Activated CD4-positive, alpha-beta T cell treated with anti-CD3 and anti-CD28 coated beads for 36 hours (primary cell): ENCODE data around the gene GPR42. TPM values are rescaled to one million over a fixed set of nuclear protein-coding genes. Genes with fewer than 3 reads are reported as not detected.
A peak's percentile ranks its signal among the peaks of the same experiment; 100 is the strongest.

Experiments
- ATAC-seq: fragments of 200-7000 bp; cut with Tn5 transposase; one replicate; pipeline ENCODE4 v1.10.0; 2021; ENCODE audit warnings: mild to moderate bottlenecking, moderate library complexity
- CTCF ChIA-PET: fragments of 350-600 bp; sonication (Branson Sonifier 250); formaldehyde crosslinking; loops from one replicate; lab custom pipeline; 2021; ENCODE audit warnings: antibody characterized with exemption; lab: Charles Lee
- POLR2A ChIA-PET: fragments of 350-600 bp; sonication (Branson Sonifier 250); formaldehyde crosslinking; loops from one replicate; lab custom pipeline; 2021; ENCODE audit warnings: antibody characterized with exemption, inconsistent platforms; lab: Charles Lee
- DNase-seq: peaks from one replicate; pipeline ENCODE4 v3.0.0-alpha.2; 2020
- H3K27ac Mint-ChIP-seq: one replicate; pipeline ENCODE4 v1.8.0; 2021; ENCODE audit warnings: mixed read lengths
- H3K27me3 Mint-ChIP-seq: one replicate; pipeline ENCODE4 v1.8.0; 2021; ENCODE audit warnings: mixed read lengths
- H3K36me3 Mint-ChIP-seq: one replicate; pipeline ENCODE4 v1.8.0; 2021; ENCODE audit warnings: low read depth, mixed read lengths
- H3K4me1 Mint-ChIP-seq: one replicate; pipeline ENCODE4 v1.8.0; 2021; ENCODE audit warnings: mixed read lengths
- H3K4me3 Mint-ChIP-seq: one replicate; pipeline ENCODE4 v1.8.0; 2021; ENCODE audit warnings: mild to moderate bottlenecking, moderate library complexity, mixed read lengths
- H3K9me3 Mint-ChIP-seq: one replicate; pipeline ENCODE4 v1.8.0; 2021; ENCODE audit warnings: low read depth, mixed read lengths
- intact Hi-C, 2 experiments: fragments of 100-400 bp; cut with DNase I in 1 of 2; cut with micrococcal nuclease in 1 of 2; formaldehyde crosslinking; loops; one replicate each; pipeline versions ENCODE4 v1.14.2 to v1.15.1; 2022 to 2024; cut with DNase I, micrococcal nuclease
- total RNA-seq, 2 experiments: library from RNA; stranded (reverse); gene quantifications; one replicate each; pipeline ENCODE4 v1.2.3, GENCODE V29; 2021

Gene GPR42
- total RNA-seq, 2 experiments from 2014 or later = 0.54 to 1.1 TPM

GRCh38 chr19:35337097-35337983 is 33.5 kb upstream of the GPR42 start:
- no peaks in the 10 kb centered on the region for H3K36me3 Mint-ChIP-seq
- CTCF ChIA-PET = no interaction called here
- intact Hi-C loops = no loop called here
- ATAC-seq (no peak), DNase-seq (no peak)
- POLR2A ChIA-PET = no interaction called here
- peaks cover under 1% of the 10 kb centered on the region for H3K27me3 Mint-ChIP-seq
- H3K4me1 Mint-ChIP-seq = peaks cover 21% of the 10 kb centered on the region
- H3K9me3 Mint-ChIP-seq = no peaks in the 10 kb centered on the region
- no peak overlapping the region for H3K4me3 Mint-ChIP-seq
- H3K27ac Mint-ChIP-seq = no peak overlapping the region

GRCh38 chr19:35337984-35338296 is 32.9 kb upstream of the GPR42 start:
- POLR2A ChIA-PET = no interaction called here
- H3K36me3 Mint-ChIP-seq = no peaks in the 10 kb centered on the region
- no peak for DNase-seq
- H3K27ac Mint-ChIP-seq = no peak overlapping the region
- H3K27me3 Mint-ChIP-seq = peaks cover 2% of the 10 kb centered on the region
- no peak for ATAC-seq
- H3K4me3 Mint-ChIP-seq = no peak overlapping the region
- CTCF ChIA-PET = no interaction called here
- no peaks in the 10 kb centered on the region for H3K9me3 Mint-ChIP-seq
- intact Hi-C loops = no loop called here
- peaks cover 15% of the 10 kb centered on the region for H3K4me1 Mint-ChIP-seq

GRCh38 chr19:35340431-35340830 is 30.4 kb upstream of the GPR42 start:
- Mint-ChIP-seq H3K27ac (no peak overlapping the region), H3K9me3 (no peaks in the 10 kb centered on the region), H3K4me3 (no peak overlapping the region), H3K27me3 (peaks cover 2% of the 10 kb centered on the region), H3K4me1 (peaks cover 2% of the 10 kb centered on the region), H3K36me3 (no peaks in the 10 kb centered on the region)
- ChIA-PET POLR2A (no interaction called here), CTCF (interaction anchor here (1.0 to 1.4 kb wide), 2 partner anchors 13 to 155 kb away, joined by 3 to 5 read pairs; no protein-coding TSS in a partner anchor)
- DNase-seq = no peak
- intact Hi-C loops = no loop called here
- no peak for ATAC-seq

GRCh38 chr19:35341006-35341405 is 29.9 kb upstream of the GPR42 start:
- ATAC-seq (no peak), DNase-seq (no peak)
- H3K36me3 Mint-ChIP-seq = no peaks in the 10 kb centered on the region
- peaks cover 3% of the 10 kb centered on the region for H3K27me3 Mint-ChIP-seq
- intact Hi-C loops = no loop called here
- no peak overlapping the region for H3K4me3 Mint-ChIP-seq
- H3K9me3 Mint-ChIP-seq = no peaks in the 10 kb centered on the region
- peaks cover 8% of the 10 kb centered on the region for H3K4me1 Mint-ChIP-seq
- POLR2A ChIA-PET = no interaction called here
- H3K27ac Mint-ChIP-seq = no peak overlapping the region
- CTCF ChIA-PET = interaction anchor here (1.4 kb wide), 1 partner anchor 154 kb away, joined by 5 read pairs; no protein-coding TSS in a partner anchor

GRCh38 chr19:35341565-35342225 is 29.2 kb upstream of the GPR42 start:
- Mint-ChIP-seq H3K27me3 (peaks cover 3% of the 10 kb centered on the region), H3K9me3 (no peaks in the 10 kb centered on the region), H3K36me3 (no peaks in the 10 kb centered on the region), H3K4me1 (peaks cover 15% of the 10 kb centered on the region), H3K27ac (peak overlapping the region; percentile 34), H3K4me3 (no peak overlapping the region)
- DNase-seq = no peak
- intact Hi-C loops = no loop called here
- POLR2A ChIA-PET = no interaction called here
- no peak for ATAC-seq
- CTCF ChIA-PET = interaction anchor here (0.9 kb wide), 1 partner anchor 11 kb away, joined by 3 read pairs; no protein-coding TSS in a partner anchor

- H3K4me3 Mint-ChIP-seq = no peak overlapping the region
- DNase-seq (no peak), ATAC-seq (no peak)
- ChIA-PET POLR2A (no interaction called here), CTCF (interaction anchor here (0.9 kb wide), 1 partner anchor 10 kb away, joined by 3 read pairs; no protein-coding TSS in a partner anchor)
- H3K27me3 Mint-ChIP-seq = peaks cover 3% of the 10 kb centered on the region
- intact Hi-C loops = no loop called here
- H3K36me3 Mint-ChIP-seq = no peaks in the 10 kb centered on the region
- H3K4me1 Mint-ChIP-seq = peaks cover 20% of the 10 kb centered on the region
- H3K9me3 Mint-ChIP-seq = no peaks in the 10 kb centered on the region
- H3K27ac Mint-ChIP-seq = peak overlapping the region; percentile 14
Measured at GRCh38 chr19:35342430-35342829, 28.4 kb upstream of the GPR42 start.

- peaks cover 3% of the 10 kb centered on the region for H3K27me3 Mint-ChIP-seq
- CTCF ChIA-PET = interaction anchor here (0.8 kb wide), 2 partner anchors 108 to 1028 kb away, joined by 3 read pairs; no protein-coding TSS in a partner anchor
- POLR2A ChIA-PET = no interaction called here
- intact Hi-C loops = loop anchor here in 1 of 2 experiments (5.0 kb wide), 1 partner anchor 203 kb away; the partner anchor contains the start of gene TMEM147
- DNase-seq = no peak
- H3K27ac Mint-ChIP-seq = no peak overlapping the region
- H3K36me3 Mint-ChIP-seq = no peaks in the 10 kb centered on the region
- no peak for ATAC-seq
- no peak overlapping the region for H3K4me3 Mint-ChIP-seq
- H3K9me3 Mint-ChIP-seq = no peaks in the 10 kb centered on the region
- H3K4me1 Mint-ChIP-seq = peaks cover 36% of the 10 kb centered on the region
Measured at GRCh38 chr19:35344511-35345031, 26.3 kb upstream of the GPR42 start.

- ATAC-seq (no peak), DNase-seq (peak; percentile 32)
- Mint-ChIP-seq H3K4me3 (peak overlapping the region; percentile 67), H3K27ac (peak overlapping the region; percentile 99), H3K4me1 (peaks cover 36% of the 10 kb centered on the region), H3K9me3 (no peaks in the 10 kb centered on the region), H3K27me3 (peaks cover 3% of the 10 kb centered on the region), H3K36me3 (no peaks in the 10 kb centered on the region)
- POLR2A ChIA-PET = no interaction called here
- intact Hi-C loops = loop anchor here (2.0 to 5.0 kb wide), 2 partner anchors 202 to 205 kb away; partner anchors contain the start of gene TMEM147 (in 1 of the 2)
- CTCF ChIA-PET = no interaction called here
Measured at GRCh38 chr19:35345671-35346111, 25.2 kb upstream of the GPR42 start.

- ChIA-PET POLR2A (interaction anchor here (0.8 kb wide), 1 partner anchor 117 kb away, joined by 4 read pairs; no protein-coding TSS in a partner anchor), CTCF (interaction anchor here (0.6 to 1.9 kb wide), 3 partner anchors 12 to 398 kb away, joined by 3 to 6 read pairs (median 3); partner anchors contain the start of gene FFAR3)
- Mint-ChIP-seq H3K36me3 (no peaks in the 10 kb centered on the region), H3K4me3 (peak overlapping the region; percentile 67), H3K4me1 (peaks cover 36% of the 10 kb centered on the region), H3K9me3 (no peaks in the 10 kb centered on the region), H3K27ac (peak overlapping the region; percentile 99), H3K27me3 (peaks cover 3% of the 10 kb centered on the region)
- intact Hi-C loops = loop anchor here (1.0 to 5.0 kb wide), 10 partner anchors 59 to 365 kb away; partner anchors contain the start of genes TMEM147 (in 1 of the 2) and USF2 (in 1 of the 2)
- ATAC-seq = peak; percentile 41
- DNase-seq = peak; percentile 89
Measured at GRCh38 chr19:35346193-35347052, 24.4 kb upstream of the GPR42 start.

GRCh38 chr19:35347171-35347929 is 23.5 kb upstream of the GPR42 start, which contains the start of gene FFAR1:
TSS of gene FFAR1 (plus strand) at chr19:35347902. CDS start at chr19:35351552, 3,650 bp downstream.
- intact Hi-C loops = loop anchor here (1.0 to 5.0 kb wide), 10 partner anchors 58 to 364 kb away; partner anchors contain the start of genes TMEM147 (in 1 of the 2) and USF2 (in 1 of the 2)
- DNase-seq (peak; percentile 85), ATAC-seq (peak; percentile 74)
- no peaks in the 10 kb centered on the region for H3K36me3 Mint-ChIP-seq
- H3K4me1 Mint-ChIP-seq = peaks cover 36% of the 10 kb centered on the region
- H3K9me3 Mint-ChIP-seq = no peaks in the 10 kb centered on the region
- peak within 1 kb of the TSS; percentile 99 for H3K27ac Mint-ChIP-seq
- H3K4me3 Mint-ChIP-seq = peak within 1 kb of the TSS; percentile 67
- POLR2A ChIA-PET = interaction anchor here (0.5 to 0.8 kb wide), 6 partner anchors 9 to 513 kb away, joined by 3 to 4 read pairs (median 4); no protein-coding TSS in a partner anchor
- H3K27me3 Mint-ChIP-seq = peaks cover 3% of the 10 kb centered on the region
- CTCF ChIA-PET = interaction anchor here (0.6 to 2.7 kb wide), 10 partner anchors 11 to 397 kb away, joined by 3 to 12 read pairs (median 4); partner anchors contain the start of gene FFAR3
